Activated CD4-positive, alpha-beta T cell treated with anti-CD3 and anti-CD28 coated beads for 36 hours (primary cell): ENCODE results near the gene FRMPD4. TPM values are rescaled to one million over a fixed set of nuclear protein-coding genes. Genes with fewer than 3 reads are reported as not detected.

Source experiments
- ATAC-seq: fragments of 200-7000 bp; cut with Tn5 transposase; one replicate; pipeline ENCODE4 v1.10.0; 2021; ENCODE audit warnings: mild to moderate bottlenecking, moderate library complexity
- CTCF ChIA-PET: fragments of 350-600 bp; sonication (Branson Sonifier 250); formaldehyde crosslinking; loops from one replicate; lab custom pipeline; 2021; ENCODE audit warnings: antibody characterized with exemption; lab: Charles Lee
- POLR2A ChIA-PET: fragments of 350-600 bp; sonication (Branson Sonifier 250); formaldehyde crosslinking; loops from one replicate; lab custom pipeline; 2021; ENCODE audit warnings: antibody characterized with exemption, inconsistent platforms; lab: Charles Lee
- DNase-seq: peaks from one replicate; pipeline ENCODE4 v3.0.0-alpha.2; 2020
- H3K27ac Mint-ChIP-seq: one replicate; pipeline ENCODE4 v1.8.0; 2021; ENCODE audit warnings: mixed read lengths
- H3K27me3 Mint-ChIP-seq: one replicate; pipeline ENCODE4 v1.8.0; 2021; ENCODE audit warnings: mixed read lengths
- H3K36me3 Mint-ChIP-seq: one replicate; pipeline ENCODE4 v1.8.0; 2021; ENCODE audit warnings: low read depth, mixed read lengths
- H3K4me1 Mint-ChIP-seq: one replicate; pipeline ENCODE4 v1.8.0; 2021; ENCODE audit warnings: mixed read lengths
- H3K4me3 Mint-ChIP-seq: one replicate; pipeline ENCODE4 v1.8.0; 2021; ENCODE audit warnings: mild to moderate bottlenecking, moderate library complexity, mixed read lengths
- H3K9me3 Mint-ChIP-seq: one replicate; pipeline ENCODE4 v1.8.0; 2021; ENCODE audit warnings: low read depth, mixed read lengths
- intact Hi-C, 2 experiments: fragments of 100-400 bp; cut with DNase I in 1 of 2; cut with micrococcal nuclease in 1 of 2; formaldehyde crosslinking; loops; one replicate each; pipeline versions ENCODE4 v1.14.2 to v1.15.1; 2022 to 2024; cut with DNase I, micrococcal nuclease
- total RNA-seq, 2 experiments: library from RNA; stranded (reverse); gene quantifications; one replicate each; pipeline ENCODE4 v1.2.3, GENCODE V29; 2021

The FRMPD4 gene
- total RNA-seq, 2 experiments from 2014 or later = not detected

DNA sequence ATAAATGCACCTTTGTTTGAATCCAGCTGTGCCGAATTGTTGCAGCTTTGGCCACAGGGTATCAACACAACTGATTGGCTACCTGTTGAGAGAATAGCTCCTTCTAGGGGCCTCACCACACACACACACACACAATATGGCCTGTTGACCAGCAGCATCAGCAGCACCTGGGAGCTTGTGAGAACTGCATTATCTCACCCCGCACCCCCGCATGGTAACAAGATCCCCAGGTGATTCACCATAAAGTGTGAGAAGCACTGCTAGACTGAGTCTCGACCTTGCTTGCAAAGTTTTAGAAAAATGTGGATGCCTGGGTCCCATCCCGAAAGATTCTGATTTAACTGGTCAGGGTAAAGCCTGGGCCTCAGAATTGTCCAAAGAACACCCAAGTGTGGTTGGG, 476.0 kb downstream of the FRMPD4 start:
- POLR2A ChIA-PET = no interaction called here
- CTCF ChIA-PET = no interaction called here
- H3K27ac Mint-ChIP-seq = no peak overlapping the region
- DNase-seq (no peak), ATAC-seq (no peak)
- no peaks in the 10 kb centered on the region for H3K27me3 Mint-ChIP-seq
- no peaks in the 10 kb centered on the region for H3K4me1 Mint-ChIP-seq
- intact Hi-C loops = no loop called here
- no peaks in the 10 kb centered on the region for H3K36me3 Mint-ChIP-seq
- no peak overlapping the region for H3K4me3 Mint-ChIP-seq
- no peaks in the 10 kb centered on the region for H3K9me3 Mint-ChIP-seq

DNA sequence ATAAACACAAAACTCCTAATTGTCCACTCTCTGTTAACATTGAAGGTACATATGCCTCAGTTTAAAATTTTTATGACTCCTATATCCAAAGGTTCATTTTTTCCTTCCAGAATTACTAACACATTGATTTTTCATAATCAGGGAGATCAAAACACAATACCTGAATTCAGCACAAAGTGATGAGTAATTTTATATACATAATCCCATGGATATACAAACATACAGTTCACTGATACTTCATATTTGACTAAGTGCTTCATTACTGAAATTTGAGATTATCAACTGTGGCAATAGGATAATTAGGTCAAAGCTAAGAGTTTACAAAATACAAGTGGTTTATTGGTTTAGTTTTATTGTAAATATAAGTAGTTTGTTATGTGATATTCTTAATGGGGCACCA, 476.8 kb downstream of the FRMPD4 start:
- H3K27ac Mint-ChIP-seq = no peak overlapping the region
- H3K27me3 Mint-ChIP-seq = no peaks in the 10 kb centered on the region
- ChIA-PET POLR2A (no interaction called here), CTCF (no interaction called here)
- intact Hi-C loops = no loop called here
- H3K36me3 Mint-ChIP-seq = no peaks in the 10 kb centered on the region
- H3K4me1 Mint-ChIP-seq = no peaks in the 10 kb centered on the region
- DNase-seq = no peak
- no peak overlapping the region for H3K4me3 Mint-ChIP-seq
- no peaks in the 10 kb centered on the region for H3K9me3 Mint-ChIP-seq
- ATAC-seq = no peak

DNA sequence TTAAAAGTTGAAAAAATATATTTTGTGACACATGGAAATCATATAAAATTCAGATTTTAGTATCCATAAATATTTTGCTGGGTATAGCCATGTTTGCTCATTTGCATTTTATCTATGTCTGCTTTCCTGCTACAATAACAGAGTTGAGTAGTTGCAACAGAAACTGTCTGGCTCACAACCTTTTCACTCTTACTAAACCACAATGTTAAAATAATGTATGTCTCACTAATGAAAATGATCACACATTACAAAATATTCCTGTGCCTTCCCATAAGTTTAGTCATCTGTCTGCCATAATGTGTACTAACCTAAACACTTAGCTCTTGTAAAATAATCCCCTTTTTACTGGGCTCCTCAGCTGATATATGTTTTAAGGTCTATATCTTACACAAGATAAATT, 479.0 kb downstream of the FRMPD4 start:
- ATAC-seq (no peak), DNase-seq (no peak)
- H3K4me3 Mint-ChIP-seq = no peak overlapping the region
- no peaks in the 10 kb centered on the region for H3K9me3 Mint-ChIP-seq
- no peaks in the 10 kb centered on the region for H3K27me3 Mint-ChIP-seq
- no peaks in the 10 kb centered on the region for H3K36me3 Mint-ChIP-seq
- ChIA-PET POLR2A (no interaction called here), CTCF (interaction anchor here (1.0 kb wide), 1 partner anchor 84 kb away, joined by 5 read pairs; no protein-coding TSS in a partner anchor)
- intact Hi-C loops = no loop called here
- no peak overlapping the region for H3K27ac Mint-ChIP-seq
- H3K4me1 Mint-ChIP-seq = no peaks in the 10 kb centered on the region

DNA sequence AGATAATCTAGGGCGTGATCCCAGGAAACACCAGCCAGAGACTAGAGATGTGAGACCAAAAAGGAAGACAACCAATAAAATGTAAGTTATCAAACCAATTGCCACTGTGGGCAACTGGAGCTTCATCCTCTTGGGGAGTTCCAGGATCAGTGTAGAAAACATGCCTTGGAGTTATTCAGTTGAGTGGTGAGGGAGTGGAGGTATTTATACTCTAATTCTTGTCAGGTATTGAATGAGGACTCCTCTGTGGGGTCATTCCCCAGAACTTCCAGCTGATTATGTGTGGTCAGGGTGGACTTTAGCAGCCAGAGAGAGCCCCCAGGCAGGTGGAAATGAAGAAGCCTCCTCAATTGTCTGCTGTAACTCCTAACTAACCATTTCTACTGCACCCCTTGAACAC, 509.0 kb downstream of the FRMPD4 start:
- Mint-ChIP-seq H3K9me3 (no peaks in the 10 kb centered on the region), H3K27me3 (peaks cover 14% of the 10 kb centered on the region), H3K27ac (no peak overlapping the region), H3K4me3 (no peak overlapping the region), H3K4me1 (no peaks in the 10 kb centered on the region), H3K36me3 (no peaks in the 10 kb centered on the region)
- no peak for DNase-seq
- intact Hi-C loops = no loop called here
- CTCF ChIA-PET = no interaction called here
- POLR2A ChIA-PET = no interaction called here
- no peak for ATAC-seq

DNA sequence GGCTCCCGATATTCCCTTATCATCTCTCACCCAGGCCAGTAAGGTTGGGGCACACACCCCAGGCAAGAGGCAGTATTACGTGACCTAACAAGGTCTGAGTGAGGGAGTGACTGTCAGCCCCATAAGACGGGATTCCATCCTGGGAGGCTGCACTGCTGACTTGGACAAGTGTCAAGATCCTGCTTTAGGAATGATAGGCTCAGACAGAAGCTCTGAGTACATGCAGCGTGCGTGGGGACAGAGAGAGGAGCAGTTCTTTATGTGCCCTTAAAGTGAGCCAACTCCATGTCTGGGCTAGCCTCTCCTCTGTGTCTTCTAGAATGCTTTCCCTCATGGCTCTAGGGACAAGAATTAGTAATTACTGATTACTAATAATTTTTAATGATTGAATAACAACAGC, 510.7 kb downstream of the FRMPD4 start:
- ChIA-PET POLR2A (no interaction called here), CTCF (no interaction called here)
- Mint-ChIP-seq H3K27ac (no peak overlapping the region), H3K36me3 (no peaks in the 10 kb centered on the region), H3K4me3 (no peak overlapping the region), H3K9me3 (no peaks in the 10 kb centered on the region), H3K4me1 (no peaks in the 10 kb centered on the region), H3K27me3 (peaks cover 12% of the 10 kb centered on the region)
- intact Hi-C loops = no loop called here
- no peak for DNase-seq
- ATAC-seq = no peak

DNA sequence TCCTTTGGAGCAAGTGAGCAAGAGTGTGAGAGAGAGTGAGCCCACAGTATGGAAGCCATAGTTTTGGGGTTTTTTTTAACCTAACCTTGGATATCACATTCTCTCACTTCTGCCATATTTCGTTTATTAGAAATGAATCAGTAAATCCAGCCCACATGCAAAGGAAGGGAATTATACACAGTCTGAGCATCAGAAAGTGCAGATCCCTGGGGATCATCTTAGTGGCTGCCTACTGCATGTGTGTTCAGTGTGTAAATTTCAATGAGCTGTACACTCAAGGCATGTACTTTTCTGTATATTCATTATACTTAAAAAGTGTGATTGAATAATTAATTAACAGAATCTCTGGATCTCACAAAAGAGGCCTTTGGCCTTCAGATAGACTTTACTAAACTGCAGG, 519.2 kb downstream of the FRMPD4 start:
- H3K9me3 Mint-ChIP-seq = no peaks in the 10 kb centered on the region
- no peaks in the 10 kb centered on the region for H3K36me3 Mint-ChIP-seq
- no peak for ATAC-seq
- H3K27me3 Mint-ChIP-seq = no peaks in the 10 kb centered on the region
- no peak for DNase-seq
- H3K27ac Mint-ChIP-seq = no peak overlapping the region
- intact Hi-C loops = no loop called here
- ChIA-PET POLR2A (no interaction called here), CTCF (no interaction called here)
- H3K4me1 Mint-ChIP-seq = peaks cover 5% of the 10 kb centered on the region
- no peak overlapping the region for H3K4me3 Mint-ChIP-seq

DNA sequence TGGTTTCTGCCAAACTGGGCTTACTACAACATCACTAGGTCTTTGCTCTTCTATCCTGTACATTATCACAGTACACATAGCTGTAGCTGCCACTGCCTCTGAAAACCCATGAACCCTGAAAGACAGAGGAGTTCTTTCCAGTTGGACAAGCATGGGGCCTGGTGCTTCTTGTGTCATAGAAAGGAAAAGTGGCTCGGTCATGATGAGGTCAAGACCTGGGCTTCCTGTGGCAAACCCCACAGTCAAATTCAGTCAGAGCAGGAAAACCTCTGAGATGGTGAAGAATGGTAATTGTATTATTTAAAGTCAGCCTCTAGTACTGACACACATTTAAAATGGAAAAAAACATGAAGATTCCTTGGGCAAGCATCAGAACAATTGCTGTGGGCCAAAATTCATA, 519.6 kb downstream of the FRMPD4 start:
- DNase-seq (no peak), ATAC-seq (peak; percentile 16)
- Mint-ChIP-seq H3K4me3 (no peak overlapping the region), H3K9me3 (no peaks in the 10 kb centered on the region), H3K36me3 (no peaks in the 10 kb centered on the region), H3K27ac (no peak overlapping the region), H3K27me3 (no peaks in the 10 kb centered on the region), H3K4me1 (peaks cover 5% of the 10 kb centered on the region)
- CTCF ChIA-PET = no interaction called here
- POLR2A ChIA-PET = no interaction called here
- intact Hi-C loops = no loop called here

DNA sequence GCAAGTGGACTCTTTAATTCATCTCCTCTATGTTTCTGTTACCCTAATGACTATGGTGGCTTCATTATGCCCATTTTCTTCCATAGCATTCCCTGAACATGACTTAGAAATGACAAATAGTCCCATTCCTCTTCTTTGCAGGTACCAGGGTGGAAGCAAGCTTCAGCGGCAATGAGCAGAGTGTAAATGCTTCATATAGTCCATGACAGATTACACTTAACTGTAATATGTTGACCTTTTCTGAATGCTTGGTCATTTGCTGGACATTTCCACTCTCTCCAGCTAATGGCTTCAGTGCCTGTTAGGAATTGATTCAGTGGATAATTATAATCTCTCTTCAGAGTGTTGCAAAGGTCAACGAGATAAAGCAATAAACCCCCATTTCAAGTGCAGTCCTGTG, 523.2 kb downstream of the FRMPD4 start:
- no peaks in the 10 kb centered on the region for H3K27me3 Mint-ChIP-seq
- POLR2A ChIA-PET = no interaction called here
- intact Hi-C loops = no loop called here

DNA sequence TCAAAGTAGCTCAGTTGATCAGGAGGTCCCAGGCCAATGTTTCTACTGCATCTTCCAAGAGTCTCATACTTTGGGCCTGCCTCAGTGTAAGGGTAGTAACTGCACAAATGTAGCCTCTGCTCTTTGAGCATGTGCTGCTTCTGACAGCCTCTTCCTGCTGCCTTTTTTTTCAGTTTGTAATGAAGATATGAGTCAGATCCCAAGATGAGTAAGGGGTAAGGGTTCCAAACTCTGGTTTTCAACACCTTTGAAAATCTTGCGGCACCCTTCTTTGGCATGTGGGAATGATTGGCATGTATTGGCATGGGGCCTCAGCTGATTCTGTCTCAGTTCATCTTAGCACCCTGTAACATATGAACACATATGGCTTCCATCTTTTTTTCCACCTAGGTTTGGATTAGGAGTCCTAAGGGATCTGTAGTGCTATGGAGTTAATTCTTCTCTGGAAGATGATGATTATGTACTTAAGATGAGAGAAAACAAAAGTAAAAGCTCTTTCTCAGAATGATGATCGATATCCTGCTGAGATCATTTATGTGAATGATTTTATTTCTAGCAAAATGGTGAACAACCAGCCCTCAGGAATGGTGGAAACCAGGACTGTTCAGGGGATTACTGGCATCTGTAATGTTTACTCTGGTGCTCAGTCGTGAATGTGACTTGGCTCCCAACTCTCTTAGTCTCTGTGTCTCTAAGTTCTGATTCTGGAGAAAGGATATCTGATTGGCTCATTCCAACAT, 534.3 kb downstream of the FRMPD4 start:
- ChIA-PET CTCF (no interaction called here), POLR2A (no interaction called here)
- peak; percentile 90 for ATAC-seq
- peaks cover 12% of the 10 kb centered on the region for H3K4me1 Mint-ChIP-seq
- no peaks in the 10 kb centered on the region for H3K36me3 Mint-ChIP-seq
- H3K9me3 Mint-ChIP-seq = no peaks in the 10 kb centered on the region
- H3K27ac Mint-ChIP-seq = peak overlapping the region; percentile 43
- peak overlapping the region; percentile 21 for H3K4me3 Mint-ChIP-seq
- intact Hi-C loops = no loop called here
- peak; percentile 8 for DNase-seq
- H3K27me3 Mint-ChIP-seq = no peaks in the 10 kb centered on the region

More for the DNA sequence above, 523.2 kb downstream of the FRMPD4 start:
- Mint-ChIP-seq H3K36me3 (no peaks in the 10 kb centered on the region), H3K9me3 (no peaks in the 10 kb centered on the region), H3K4me3 (no peak overlapping the region), H3K4me1 (peaks cover 5% of the 10 kb centered on the region), H3K27ac (no peak overlapping the region)
- DNase-seq (no peak), ATAC-seq (no peak)
- CTCF ChIA-PET = no interaction called here

DNA sequence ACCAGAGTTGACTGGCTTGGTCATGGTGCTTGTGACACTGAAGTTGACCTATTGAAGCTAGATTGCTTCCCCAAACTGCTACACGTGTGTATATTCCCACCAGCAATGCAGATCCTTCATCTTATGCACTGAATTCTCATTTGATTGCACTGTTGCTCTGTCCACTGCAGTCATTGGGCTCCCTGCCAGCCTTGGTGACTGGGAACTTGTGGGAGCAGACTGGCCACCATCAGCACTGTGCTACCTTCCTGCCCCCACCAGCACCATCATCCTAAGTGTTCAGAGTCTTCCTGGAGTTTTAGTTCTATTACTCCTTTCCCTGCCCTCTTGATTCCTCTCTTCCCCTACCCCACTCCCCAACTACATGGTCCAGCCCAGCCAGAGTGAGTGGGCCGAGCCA, 535.2 kb downstream of the FRMPD4 start:
- ATAC-seq (no peak), DNase-seq (no peak)
- Mint-ChIP-seq H3K27ac (no peak overlapping the region), H3K4me1 (peaks cover 12% of the 10 kb centered on the region), H3K27me3 (no peaks in the 10 kb centered on the region), H3K4me3 (no peak overlapping the region), H3K36me3 (no peaks in the 10 kb centered on the region), H3K9me3 (no peaks in the 10 kb centered on the region)
- ChIA-PET CTCF (no interaction called here), POLR2A (no interaction called here)
- intact Hi-C loops = no loop called here

DNA sequence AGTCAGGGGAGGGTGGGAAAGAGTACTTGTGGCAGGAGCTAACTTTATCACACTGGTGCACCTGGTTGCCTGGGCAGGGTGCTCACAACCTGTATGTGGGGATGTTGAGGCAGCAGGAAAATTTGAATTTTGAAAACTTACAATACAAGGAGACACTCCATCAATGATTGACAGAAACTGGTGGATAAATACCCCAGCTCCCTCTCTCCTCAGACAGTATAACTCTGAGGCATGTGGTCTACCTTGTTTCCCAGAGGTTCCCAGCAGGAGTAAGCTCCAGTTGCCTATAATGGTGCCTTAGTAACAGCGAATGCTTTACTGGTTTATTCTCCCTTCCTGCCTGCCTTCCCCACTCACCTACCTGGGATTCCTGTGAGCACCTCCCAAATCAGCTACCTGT, 541.2 kb downstream of the FRMPD4 start:
- Mint-ChIP-seq H3K4me3 (no peak overlapping the region), H3K4me1 (no peaks in the 10 kb centered on the region), H3K27ac (no peak overlapping the region), H3K36me3 (no peaks in the 10 kb centered on the region), H3K27me3 (peaks cover 4% of the 10 kb centered on the region), H3K9me3 (no peaks in the 10 kb centered on the region)
- ChIA-PET CTCF (no interaction called here), POLR2A (no interaction called here)
- ATAC-seq = no peak
- intact Hi-C loops = no loop called here
- no peak for DNase-seq

DNA sequence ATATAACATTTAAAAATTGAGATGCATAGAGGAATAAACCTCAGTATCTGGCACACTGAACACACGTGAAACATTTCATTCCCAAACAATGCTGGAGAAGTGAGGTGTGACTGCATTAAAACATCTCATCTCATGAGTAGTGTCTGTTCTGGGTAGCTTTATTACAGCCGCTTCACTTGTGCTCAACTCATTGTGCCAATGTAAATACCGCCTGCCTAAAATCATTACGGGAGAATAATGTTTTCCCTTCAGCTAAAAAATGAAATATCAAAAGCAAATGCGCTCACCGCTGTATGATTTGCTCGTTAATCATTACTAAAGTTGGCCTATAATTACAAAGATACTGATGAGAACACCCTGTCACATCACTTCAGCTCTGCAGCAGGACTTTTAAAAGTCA, 542.8 kb downstream of the FRMPD4 start:
- no peak overlapping the region for H3K4me3 Mint-ChIP-seq
- ATAC-seq = no peak
- no peak overlapping the region for H3K27ac Mint-ChIP-seq
- ChIA-PET CTCF (interaction anchor here (0.6 kb wide), 1 partner anchor 235 kb away, joined by 3 read pairs; no protein-coding TSS in a partner anchor), POLR2A (no interaction called here)
- H3K36me3 Mint-ChIP-seq = no peaks in the 10 kb centered on the region
- H3K27me3 Mint-ChIP-seq = peaks cover 4% of the 10 kb centered on the region
- intact Hi-C loops = no loop called here
- DNase-seq = no peak
- no peaks in the 10 kb centered on the region for H3K4me1 Mint-ChIP-seq
- no peaks in the 10 kb centered on the region for H3K9me3 Mint-ChIP-seq
